B cell (primary cell): ENCODE results near the gene AFTPH. TPM values are rescaled to one million over a fixed set of nuclear protein-coding genes. Genes with fewer than 3 reads are reported as not detected.

Source experiments
- ATAC-seq: fragments of 200-7000 bp; cut with Tn5 transposase; one replicate; pipeline ENCODE4 v1.10.0; 2021; ENCODE audit warnings: low read depth, mild to moderate bottlenecking, moderate number of reproducible peaks, moderate library complexity
- CTCF ChIA-PET: fragments of 350-600 bp; sonication (Branson Sonifier 250); formaldehyde crosslinking; loops from one replicate; lab custom pipeline; 2021; ENCODE audit warnings: antibody characterized with exemption, inconsistent platforms; lab: Charles Lee
- POLR2A ChIA-PET: fragments of 350-600 bp; sonication (Branson Sonifier 250); formaldehyde crosslinking; loops from one replicate; lab custom pipeline; 2021; ENCODE audit warnings: antibody characterized with exemption; lab: Charles Lee
- DNase-seq: peaks from one replicate; pipeline ENCODE4 v3.0.0; 2013
- H2AFZ ChIP-seq: 2 replicates; pipeline ENCODE4 v1.6.1; 2012; ENCODE audit warnings: mild to moderate bottlenecking, low read depth, low read length; ENCODE audit not compliant: insufficient read depth, poor library complexity, severe bottlenecking
- H3K27ac ChIP-seq, 2 donors: 1 replicate in 1 of 2; 2 replicates in 1 of 2; pipeline ENCODE4 v1.5.1; 2012 to 2013; ENCODE audit warnings: low read length in 2 of 2, mild to moderate bottlenecking in 2 of 2, moderate library complexity in 1 of 2
- H3K27me3 ChIP-seq, 4 experiments: fragments of 200-600 bp in 1 of 4; sonication (generic) in 1 of 4; replicated peaks in 1 of 4; 1 replicate in 2 of 4; 2 replicates in 2 of 4; pipeline versions ENCODE4 v1.6.1 to v1.7.0; 2013 to 2016; ENCODE audit warnings: low read length in 3 of 4, mild to moderate bottlenecking in 2 of 4, mixed read lengths in 1 of 4, moderate library complexity in 1 of 4; ENCODE audit not compliant: insufficient read depth in 4 of 4, control insufficient read depth in 3 of 4; ENCODE audit errors: control extremely low read depth in 1 of 4
- H3K36me3 ChIP-seq, 2 experiments: replicated peaks in 1 of 2; 1 replicate in 1 of 2; 2 replicates in 1 of 2; pipeline versions ENCODE4 v1.6.1 to v1.7.1; 2013; ENCODE audit warnings: low read length in 1 of 2; ENCODE audit not compliant: insufficient read depth in 2 of 2, control insufficient read depth in 1 of 2; ENCODE audit errors: control extremely low read depth in 1 of 2, extremely low read depth in 1 of 2
- H3K4me1 ChIP-seq, 2 donors: fragments of 200-600 bp in 1 of 2; sonication (generic) in 1 of 2; 1 replicate in 1 of 2; 2 replicates in 1 of 2; pipeline versions ENCODE4 v1.5.1 to v1.6.1; 2013 to 2017; ENCODE audit warnings: low read length in 2 of 2; ENCODE audit not compliant: control insufficient read depth in 2 of 2, insufficient read depth in 2 of 2
- H3K4me2 ChIP-seq: replicated peaks from 2 replicates; pipeline ENCODE3; 2012; ENCODE audit warnings: mild to moderate bottlenecking, low read depth, low read length; ENCODE audit not compliant: poor library complexity, severe bottlenecking
- H3K4me3 ChIP-seq, 5 experiments: fragments of 200-600 bp in 1 of 5; sonication (generic) in 1 of 5; 1 replicate in 3 of 5; 2 replicates in 2 of 5; pipeline versions ENCODE4 v1.5.1 to v1.7.0; 2011 to 2016; ENCODE audit warnings: low read length in 4 of 5, mild to moderate bottlenecking in 4 of 5, low read depth in 2 of 5, control low read depth in 1 of 5, moderate library complexity in 1 of 5; ENCODE audit not compliant: insufficient read depth in 1 of 5; ENCODE audit errors: control extremely low read depth in 1 of 5, extremely low read depth in 1 of 5
- H3K79me2 ChIP-seq: fragments of 200-600 bp; sonication (generic); one replicate; pipeline ENCODE4 v1.6.0; 2016; ENCODE audit warnings: low read length; ENCODE audit not compliant: control insufficient read depth, insufficient read depth
- H3K9ac ChIP-seq: fragments of 200-600 bp; sonication (generic); 2 replicates; pipeline ENCODE4 v1.6.1; 2017; ENCODE audit warnings: mild to moderate bottlenecking, low read length, moderate library complexity
- H3K9me3 ChIP-seq, 3 donors: one replicate each; pipeline versions ENCODE4 v1.6.1 to v1.7.1; 2013; ENCODE audit warnings: low read length in 2 of 3; ENCODE audit not compliant: control insufficient read depth in 2 of 3, insufficient read depth in 1 of 3; ENCODE audit errors: control extremely low read depth in 1 of 3
- H4K20me1 ChIP-seq: 2 replicates; pipeline ENCODE4 v1.6.0; 2012; ENCODE audit warnings: mild to moderate bottlenecking, low read length; ENCODE audit not compliant: insufficient read depth, control insufficient read depth, poor library complexity, severe bottlenecking
- H3K27ac Mint-ChIP-seq: one replicate; pipeline ENCODE4 v1.8.0; 2021; ENCODE audit warnings: mixed read lengths
- H3K27me3 Mint-ChIP-seq: one replicate; pipeline ENCODE4 v1.8.0; 2021; ENCODE audit warnings: mixed read lengths
- H3K4me1 Mint-ChIP-seq: one replicate; pipeline ENCODE4 v1.8.0; 2021; ENCODE audit warnings: mixed read lengths
- H3K4me3 Mint-ChIP-seq: one replicate; pipeline ENCODE4 v1.8.0; 2021; ENCODE audit warnings: mixed read lengths
- H3K9me3 Mint-ChIP-seq: one replicate; pipeline ENCODE4 v1.8.0; 2022; ENCODE audit warnings: mixed read lengths; ENCODE audit not compliant: insufficient read depth
- CTCF ChIP-seq: fragments of 200-600 bp; IDR thresholded peaks from one replicate; pipeline ENCODE4 v1.8.0; 2022; ENCODE audit warnings: antibody characterized with exemption, mild to moderate bottlenecking
- EZH2 ChIP-seq: IDR thresholded peaks from 2 replicates; pipeline ENCODE4 v1.6.1; 2012; ENCODE audit warnings: borderline replicate concordance, low read depth, mild to moderate bottlenecking, moderate library complexity, low read length; ENCODE audit not compliant: insufficient read depth, poor library complexity, severe bottlenecking
- WGBS: methylation state at CpG from one replicate; pipeline ENCODE4 v1.1.5; 2013; ENCODE audit warnings: missing lambda C conversion rate; ENCODE audit not compliant: insufficient coverage; 5-methylcytosine and 5-hydroxymethylcytosine counted together
- intact Hi-C: fragments of 100-400 bp; cut with micrococcal nuclease; formaldehyde crosslinking; loops from one replicate; pipeline ENCODE4 v1.10.0; 2022
- polyA plus RNA-seq: library from polyadenylated mRNA; depleted of rRNA; stranded (reverse); fragments of >200 nt; gene quantifications from 2 replicates; pipeline ENCODE4 v1.2.3, GENCODE V29; 2012
- total RNA-seq, 2 donors: library from RNA; stranded (reverse); fragments of 120-200 nt in 1 of 2; gene quantifications; 1 replicate in 1 of 2; 2 replicates in 1 of 2; pipeline versions ENCODE4 v1.2.3 to v1.2.4, GENCODE V29; 2013 to 2022

Gene AFTPH
- total and polyA plus RNA-seq, 2 donors (not counting 1 experiment from before 2014, with no cell fraction given): 45.4 to 94.1 TPM

GRCh38 chr2:64479259-64480117 is 44.6 kb upstream of the AFTPH start:
- no peak overlapping the region for H3K27ac Mint-ChIP-seq
- no peak for TF ChIP-seq CTCF
- no peak for TF ChIP-seq EZH2
- no peaks in the 10 kb centered on the region for H3K27me3 Mint-ChIP-seq
- no peaks in the 10 kb centered on the region for H3K9me3 Mint-ChIP-seq
- no peaks in the 10 kb centered on the region for H4K20me1 ChIP-seq
- H3K4me2 ChIP-seq: no peak overlapping the region
- no peak overlapping the region for H2AFZ ChIP-seq
- intact Hi-C loops: no loop called here
- H3K36me3 ChIP-seq: no peaks in the 10 kb centered on the region
- peaks cover 3% of the 10 kb centered on the region for H3K4me1 Mint-ChIP-seq
- no peaks in the 10 kb centered on the region for H3K27me3 ChIP-seq
- H3K9ac ChIP-seq: no peak overlapping the region
- no peaks in the 10 kb centered on the region for H3K9me3 ChIP-seq
- H3K27ac ChIP-seq: no peak overlapping the region
- no peak for ATAC-seq
- no peaks in the 10 kb centered on the region for H3K79me2 ChIP-seq
- H3K4me3 ChIP-seq: no peak overlapping the region
- WGBS: 100% methylated on average over 6 of the region's 10 CpGs
- ChIA-PET CTCF (interaction anchor here (1.5 to 15.6 kb wide), 3 partner anchors 9 to 430 kb away, joined by 3 to 398 read pairs (median 13); no protein-coding TSS in a partner anchor), POLR2A (no interaction called here)
- DNase-seq: no peak
- peaks cover 3% of the 10 kb centered on the region in 2 donors for H3K4me1 ChIP-seq
- no peak overlapping the region for H3K4me3 Mint-ChIP-seq

- ATAC-seq: no peak
- intact Hi-C loops: no loop called here
These were observed 42.5 kb upstream of the AFTPH start for GRCh38 chr2:64481665-64482064.

More at GRCh38 chr2:64481665-64482064, 42.5 kb upstream of the AFTPH start:
- no peak overlapping the region for H3K27ac Mint-ChIP-seq
- H2AFZ ChIP-seq: no peak overlapping the region
- H3K27ac ChIP-seq: no peak overlapping the region
- H3K4me2 ChIP-seq: no peak overlapping the region
- H3K9me3 ChIP-seq: no peaks in the 10 kb centered on the region
- H3K4me3 ChIP-seq: no peak overlapping the region
- peaks cover 11% of the 10 kb centered on the region for H3K27me3 Mint-ChIP-seq
- H3K79me2 ChIP-seq: no peaks in the 10 kb centered on the region
- TF ChIP-seq CTCF (no peak), EZH2 (no peak)
- no peak for DNase-seq
- ChIA-PET POLR2A (no interaction called here), CTCF (interaction anchor here (1.0 to 15.6 kb wide), 2 partner anchors 9 to 152 kb away, joined by 4 to 398 read pairs; no protein-coding TSS in a partner anchor)
- no peaks in the 10 kb centered on the region for H3K4me1 ChIP-seq
- H3K9me3 Mint-ChIP-seq: no peaks in the 10 kb centered on the region
- no peaks in the 10 kb centered on the region for H4K20me1 ChIP-seq
- H3K9ac ChIP-seq: no peak overlapping the region
- H3K4me1 Mint-ChIP-seq: no peaks in the 10 kb centered on the region
- WGBS: 89% methylated on average over 3 of the region's 5 CpGs
- no peaks in the 10 kb centered on the region for H3K36me3 ChIP-seq
- H3K4me3 Mint-ChIP-seq: no peak overlapping the region
- peaks cover 0 to 3% (median 0%) of the 10 kb centered on the region in 4 experiments for H3K27me3 ChIP-seq
